SU-DHL-6 (cell line): ENCODE results near the gene RPL3.

ENCODE experiments used
- CTCF ChIP-seq: fragments of 200-600 bp; sonication (generic); IDR thresholded peaks from one replicate; pipeline ENCODE4 v1.5.1; 2017; ENCODE audit warnings: antibody characterized with exemption, mild to moderate bottlenecking, low read length, moderate library complexity; ENCODE audit not compliant: insufficient read depth, poor library complexity, severe bottlenecking
- EZH2phosphoT487 ChIP-seq: fragments of 200-600 bp; sonication (generic), shearing (Covaris generic); conservative IDR thresholded peaks from 2 replicates; pipeline ENCODE4 v1.6.1; 2018; ENCODE audit warnings: mild to moderate bottlenecking, antibody characterized with exemption, low read length, moderate library complexity, mixed read lengths

GRCh38 chr22:39308614-39309363, 10.6 kb downstream of the RPL3 start:
- TF ChIP-seq CTCF (no peak), EZH2phosphoT487 (no peak)
